Natural killer cell (primary cell): ENCODE data around the gene SCTR. TPM values are rescaled to one million over a fixed set of nuclear protein-coding genes. Genes with fewer than 3 reads are reported as not detected.

Source experiments
- ATAC-seq, 3 donors: fragments of 150-1000 bp in 2 of 3; fragments of 200-7000 bp in 1 of 3; cut with Tn5 transposase; 1 replicate in 1 of 3; 2 replicates in 2 of 3; pipeline ENCODE4 v1.10.0; 2021; ENCODE audit warnings: mild to moderate bottlenecking in 2 of 3, moderate library complexity in 2 of 3
- DNase-seq, 2 donors: peaks; one replicate each; pipeline versions ENCODE4 v3.0.0 to v3.0.0-alpha.2; 2013 to 2021; ENCODE audit warnings: mixed read lengths in 1 of 2
- H3K27ac ChIP-seq: one replicate; pipeline ENCODE4 v1.5.1; 2013; ENCODE audit warnings: mild to moderate bottlenecking, low read length
- H3K27me3 ChIP-seq: one replicate; pipeline ENCODE4 v1.6.1; 2013; ENCODE audit warnings: low read length; ENCODE audit not compliant: control insufficient read depth, insufficient read depth
- H3K36me3 ChIP-seq: one replicate; pipeline ENCODE4 v1.6.1; 2013; ENCODE audit warnings: low read length; ENCODE audit not compliant: control insufficient read depth, insufficient read depth
- H3K4me1 ChIP-seq: one replicate; pipeline ENCODE4 v1.6.1; 2013; ENCODE audit warnings: low read length; ENCODE audit not compliant: control insufficient read depth, insufficient read depth
- H3K4me3 ChIP-seq: one replicate; pipeline ENCODE4 v1.5.1; 2013; ENCODE audit warnings: low read length
- H3K9me3 ChIP-seq: one replicate; pipeline ENCODE4 v1.6.1; 2013; ENCODE audit warnings: low read length; ENCODE audit not compliant: control insufficient read depth, insufficient read depth
- H3K27ac Mint-ChIP-seq, 2 donors: one replicate each; pipeline ENCODE4 v1.8.0; 2022; ENCODE audit warnings: mild to moderate bottlenecking in 2 of 2, mixed read lengths in 2 of 2, moderate library complexity in 1 of 2
- H3K27me3 Mint-ChIP-seq, 2 donors: one replicate each; pipeline ENCODE4 v1.8.0; 2022; ENCODE audit warnings: low read depth in 2 of 2, mixed read lengths in 2 of 2
- H3K36me3 Mint-ChIP-seq: one replicate; pipeline ENCODE4 v1.8.0; 2022; ENCODE audit warnings: mixed read lengths
- H3K4me1 Mint-ChIP-seq, 2 donors: one replicate each; pipeline ENCODE4 v1.8.0; 2022; ENCODE audit warnings: mixed read lengths in 2 of 2
- H3K4me3 Mint-ChIP-seq: one replicate; pipeline ENCODE4 v1.8.0; 2022; ENCODE audit warnings: mild to moderate bottlenecking, moderate library complexity, mixed read lengths
- H3K9me3 Mint-ChIP-seq, 2 donors: one replicate each; pipeline ENCODE4 v1.8.0; 2022; ENCODE audit warnings: mixed read lengths in 2 of 2
- WGBS: methylation state at CpG from one replicate; pipeline ENCODE4 v1.1.7; 2013; ENCODE audit warnings: missing lambda C conversion rate; ENCODE audit not compliant: insufficient coverage; 5-methylcytosine and 5-hydroxymethylcytosine counted together
- intact Hi-C: fragments of 100-400 bp; cut with micrococcal nuclease; formaldehyde crosslinking; loops from one replicate; pipeline ENCODE4 v1.14.2; 2022
- total RNA-seq, 4 donors: library from RNA; stranded (reverse); fragments of 120-200 nt in 1 of 4; gene quantifications; one replicate each; pipeline versions ENCODE4 v1.2.3 to v1.2.4, GENCODE V29; 2013 to 2022
- TF ChIP-seq, protein P1 (sequence below): fragments of 200-600 bp; IDR thresholded peaks from one replicate; pipeline ENCODE4 v1.8.0; 2022; ENCODE audit warnings: antibody characterized with exemption

SCTR gene
- total RNA-seq, 3 donors from 2014 or later (not counting 1 experiment from before 2014, with no cell fraction given), result not detected

DNA sequence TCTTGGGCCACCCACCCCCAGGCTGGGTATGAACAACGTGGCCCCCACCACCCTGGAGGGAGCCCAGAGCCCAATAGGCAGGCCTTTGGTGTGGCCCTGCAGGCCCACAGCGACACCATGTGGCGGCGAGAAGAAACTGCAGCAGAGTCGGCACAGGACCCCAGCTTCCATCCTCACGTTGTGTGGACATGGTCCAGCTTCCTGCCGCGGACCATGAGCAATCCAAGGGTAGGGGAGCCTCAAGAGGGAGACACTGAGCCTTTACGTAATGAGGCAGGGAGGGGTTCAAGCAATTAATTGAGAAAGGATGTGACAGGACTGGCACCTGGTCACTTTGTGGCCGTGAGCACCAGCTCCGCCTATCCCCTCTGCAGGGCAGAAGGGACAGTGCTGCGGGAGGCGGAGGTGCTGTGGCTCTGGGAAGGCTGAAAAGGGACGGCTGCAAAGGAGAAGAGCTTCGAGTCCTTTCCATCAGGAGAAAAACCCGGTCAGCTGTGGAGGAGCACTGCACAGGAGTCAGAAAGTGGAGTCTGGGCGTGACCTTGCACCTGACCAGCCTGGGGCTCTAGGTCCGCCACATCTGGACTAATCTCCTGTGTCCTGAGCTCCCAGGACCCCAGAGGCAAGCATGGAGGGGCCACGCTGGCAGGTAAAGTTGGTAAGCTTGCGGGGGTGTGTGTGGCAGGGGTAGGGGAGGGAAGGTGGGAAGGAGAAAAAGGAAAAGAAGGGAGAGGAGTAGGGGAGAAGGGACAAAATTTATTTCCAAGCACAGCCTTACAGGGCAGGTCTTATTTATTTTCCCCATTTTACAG, 47.8 kb downstream of the SCTR start:
- TF ChIP-seq, protein P1, sequence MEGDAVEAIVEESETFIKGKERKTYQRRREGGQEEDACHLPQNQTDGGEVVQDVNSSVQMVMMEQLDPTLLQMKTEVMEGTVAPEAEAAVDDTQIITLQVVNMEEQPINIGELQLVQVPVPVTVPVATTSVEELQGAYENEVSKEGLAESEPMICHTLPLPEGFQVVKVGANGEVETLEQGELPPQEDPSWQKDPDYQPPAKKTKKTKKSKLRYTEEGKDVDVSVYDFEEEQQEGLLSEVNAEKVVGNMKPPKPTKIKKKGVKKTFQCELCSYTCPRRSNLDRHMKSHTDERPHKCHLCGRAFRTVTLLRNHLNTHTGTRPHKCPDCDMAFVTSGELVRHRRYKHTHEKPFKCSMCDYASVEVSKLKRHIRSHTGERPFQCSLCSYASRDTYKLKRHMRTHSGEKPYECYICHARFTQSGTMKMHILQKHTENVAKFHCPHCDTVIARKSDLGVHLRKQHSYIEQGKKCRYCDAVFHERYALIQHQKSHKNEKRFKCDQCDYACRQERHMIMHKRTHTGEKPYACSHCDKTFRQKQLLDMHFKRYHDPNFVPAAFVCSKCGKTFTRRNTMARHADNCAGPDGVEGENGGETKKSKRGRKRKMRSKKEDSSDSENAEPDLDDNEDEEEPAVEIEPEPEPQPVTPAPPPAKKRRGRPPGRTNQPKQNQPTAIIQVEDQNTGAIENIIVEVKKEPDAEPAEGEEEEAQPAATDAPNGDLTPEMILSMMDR, result peak; percentile 91
- Mint-ChIP-seq H3K4me1 (peaks cover 5% of the 10 kb centered on the region in 2 donors), H3K4me3 (no peak overlapping the region), H3K36me3 (no peaks in the 10 kb centered on the region), H3K9me3 (no peaks in the 10 kb centered on the region), H3K27ac (no peak overlapping the region), H3K27me3 (peaks cover 0 to 3% of the 10 kb centered on the region in 2 donors)
- Histone ChIP-seq H3K4me3 (no peak overlapping the region), H3K36me3 (no peaks in the 10 kb centered on the region), H3K27ac (no peak overlapping the region), H3K27me3 (no peaks in the 10 kb centered on the region), H3K4me1 (no peaks in the 10 kb centered on the region), H3K9me3 (no peaks in the 10 kb centered on the region)
- intact Hi-C loops, result loop anchor here (1.0 to 5.0 kb wide), 2 partner anchors 259 to 595 kb away; no protein-coding TSS in a partner anchor
- ATAC-seq (peak; percentile 60 to 81 (median 78)), DNase-seq (peak; percentile 36 to 56)
- 32% methylated on average over 20 of the region's 20 CpGs for WGBS

DNA sequence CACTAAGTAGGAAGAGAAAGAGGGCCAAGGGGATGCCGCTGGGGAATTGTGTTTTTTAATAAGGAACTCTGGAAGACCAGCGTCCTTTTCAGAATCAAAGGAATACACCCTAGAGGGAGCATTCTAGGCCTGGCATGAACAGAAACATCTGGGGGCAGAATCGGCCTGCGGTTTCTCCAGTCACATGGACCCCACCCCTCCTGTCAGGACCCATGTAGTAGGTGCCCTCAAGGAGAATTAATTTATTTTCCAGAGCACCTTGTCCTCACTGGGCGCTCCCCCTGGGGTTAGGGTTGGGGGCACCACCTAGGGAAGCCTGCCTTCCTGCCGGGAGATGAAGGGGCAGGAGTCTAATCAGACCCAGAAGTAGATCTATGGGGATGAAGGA, 48.4 kb downstream of the SCTR start:
- intact Hi-C loops, result loop anchor here (1.0 to 5.0 kb wide), 2 partner anchors 259 to 595 kb away; no protein-coding TSS in a partner anchor
- peaks cover 0 to 3% of the 10 kb centered on the region in 2 donors for H3K27me3 Mint-ChIP-seq

DNA sequence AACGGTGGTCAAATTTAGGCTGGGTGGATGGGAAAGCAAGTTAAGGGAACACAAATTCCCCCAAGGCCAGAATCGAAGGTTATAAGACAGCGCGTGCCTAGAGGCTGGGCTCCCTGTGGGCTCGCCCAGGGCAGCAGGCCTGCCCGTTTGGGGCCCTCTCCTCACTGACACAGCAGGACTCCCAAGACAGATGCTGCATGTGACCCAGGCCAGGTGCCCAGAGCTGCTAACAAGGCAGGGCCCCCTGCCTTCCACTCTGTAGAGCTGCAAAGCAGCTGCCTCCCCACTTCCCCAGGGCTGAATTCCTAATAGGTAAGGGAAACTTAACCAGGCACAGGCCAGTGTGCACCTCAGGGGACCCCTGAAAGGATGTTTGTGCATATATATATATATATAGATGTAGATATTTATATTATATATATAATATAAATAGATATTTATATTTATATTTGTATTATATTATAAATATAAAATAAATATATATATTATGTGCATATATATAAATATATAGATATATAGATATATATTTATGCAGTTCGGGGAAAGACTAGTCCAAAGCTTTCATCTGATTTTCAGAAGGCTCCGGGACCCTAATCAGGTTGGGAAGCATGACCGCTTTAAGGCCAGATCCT, 48.9 kb downstream of the SCTR start:
- no peaks in the 10 kb centered on the region for H3K9me3 Mint-ChIP-seq
- intact Hi-C loops, result loop anchor here (5.0 kb wide), 1 partner anchor 258 kb away; no protein-coding TSS in a partner anchor

More for the DNA sequence above, 48.4 kb downstream of the SCTR start:
- no peaks in the 10 kb centered on the region for H3K36me3 ChIP-seq
- Mint-ChIP-seq H3K27ac (no peak overlapping the region), H3K9me3 (no peaks in the 10 kb centered on the region), H3K4me1 (peaks cover 5% of the 10 kb centered on the region in 2 donors), H3K36me3 (no peaks in the 10 kb centered on the region), H3K4me3 (no peak overlapping the region)
- TF ChIP-seq, protein P1, result no peak
- H3K4me1 ChIP-seq, result no peaks in the 10 kb centered on the region
- no peak overlapping the region for H3K4me3 ChIP-seq
- WGBS, result 80% methylated on average over 6 of the region's 6 CpGs
- ATAC-seq, result no peak
- no peak overlapping the region for H3K27ac ChIP-seq
- no peaks in the 10 kb centered on the region for H3K27me3 ChIP-seq
- no peaks in the 10 kb centered on the region for H3K9me3 ChIP-seq
- DNase-seq, result no peak

More for the DNA sequence above, 48.9 kb downstream of the SCTR start:
- no peaks in the 10 kb centered on the region for H3K36me3 ChIP-seq
- no peak overlapping the region for H3K4me3 ChIP-seq
- DNase-seq (no peak), ATAC-seq (no peak)
- no peak overlapping the region for H3K27ac Mint-ChIP-seq
- H3K4me1 Mint-ChIP-seq, result peaks cover 5% of the 10 kb centered on the region in 2 donors
- no peaks in the 10 kb centered on the region for H3K27me3 ChIP-seq
- WGBS, result 91% methylated on average over 8 of the region's 9 CpGs
- peaks cover 0 to 3% of the 10 kb centered on the region in 2 donors for H3K27me3 Mint-ChIP-seq
- TF ChIP-seq, protein P1, result no peak
- H3K36me3 Mint-ChIP-seq, result no peaks in the 10 kb centered on the region
- H3K9me3 ChIP-seq, result no peaks in the 10 kb centered on the region
- H3K4me3 Mint-ChIP-seq, result no peak overlapping the region
- no peaks in the 10 kb centered on the region for H3K4me1 ChIP-seq
- H3K27ac ChIP-seq, result no peak overlapping the region
